Measurements from ENCODE around the gene STIM1. TPM values are rescaled to one million over a fixed set of nuclear protein-coding genes. Genes with fewer than 3 reads are reported as not detected.
A peak's percentile ranks its signal among the peaks of the same experiment; 100 is the strongest.
"Not testable (repeated sequence)": the region's sequence is repeated elsewhere in the genome, so short reads cannot be mapped to it uniquely, and the experiment has no call there.

STIM1 gene
- total RNA-seq, 1 donor from 2014 or later, result 45.9 TPM

DNA sequence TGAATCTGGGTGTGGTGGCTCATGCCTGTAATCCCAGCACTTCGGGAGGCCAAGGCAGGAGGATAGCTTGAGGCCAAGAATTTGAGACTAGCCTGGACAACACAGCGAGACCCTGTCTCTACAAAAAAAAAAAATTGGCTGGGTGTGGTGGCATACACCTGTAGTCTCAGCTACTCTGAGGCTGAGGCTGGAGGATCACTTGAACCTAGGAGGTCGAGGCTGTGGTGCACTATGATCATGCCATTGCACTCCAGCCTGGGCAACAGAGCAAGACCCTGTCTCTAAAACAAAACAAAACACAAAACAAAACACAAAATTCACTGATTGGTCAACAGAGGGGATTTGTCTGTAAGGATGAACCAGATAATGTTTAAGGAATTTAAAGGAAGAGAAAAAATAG, 113.7 kb downstream of the STIM1 start:
- DNase-seq (ENCODE audit: low spot score) (no peak), ATAC-seq (no peak)

DNA sequence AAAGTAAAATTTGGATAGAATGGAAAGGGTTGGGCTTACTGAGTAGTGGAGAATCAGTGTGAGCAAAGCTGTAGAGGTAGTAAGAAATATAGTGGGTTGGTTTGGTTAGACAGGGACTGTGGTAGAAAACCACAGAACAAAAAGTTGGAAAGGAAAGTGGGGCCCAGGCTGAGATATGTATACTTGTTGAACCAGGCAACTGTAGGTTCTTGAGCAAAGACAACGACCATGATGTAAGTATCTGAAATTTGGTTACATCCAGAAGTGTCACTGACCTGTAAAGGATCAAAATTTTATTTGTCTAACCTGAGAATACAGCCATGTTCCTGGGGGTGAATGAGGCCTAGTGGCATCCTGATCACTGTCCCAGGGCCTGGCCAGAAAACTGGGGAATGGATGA, 114.1 kb downstream of the STIM1 start:
- ATAC-seq, result peak; percentile 52

DNA sequence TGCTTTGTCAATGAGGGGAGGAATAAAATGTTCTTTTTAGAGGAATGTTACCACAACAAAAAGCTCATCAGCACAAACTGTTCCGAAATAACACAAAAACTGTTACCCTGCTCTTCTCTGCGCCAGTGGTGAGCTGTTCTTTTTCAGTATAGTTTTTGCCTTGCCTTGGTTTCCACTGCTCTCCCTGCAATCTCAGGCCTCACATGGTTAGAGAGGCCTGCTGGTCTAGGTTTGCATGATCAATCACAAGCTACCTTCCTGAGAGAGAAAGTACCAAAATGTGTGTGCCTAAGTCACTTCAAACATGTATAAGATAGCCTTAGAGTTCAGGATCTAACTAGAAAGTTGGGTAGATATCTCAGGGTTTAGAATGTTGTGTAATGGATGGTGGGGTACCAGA, 114.6 kb downstream of the STIM1 start:
- ATAC-seq, result no peak

More for the DNA sequence above, 114.1 kb downstream of the STIM1 start:
- DNase-seq (ENCODE audit: low spot score), result no peak

DNA sequence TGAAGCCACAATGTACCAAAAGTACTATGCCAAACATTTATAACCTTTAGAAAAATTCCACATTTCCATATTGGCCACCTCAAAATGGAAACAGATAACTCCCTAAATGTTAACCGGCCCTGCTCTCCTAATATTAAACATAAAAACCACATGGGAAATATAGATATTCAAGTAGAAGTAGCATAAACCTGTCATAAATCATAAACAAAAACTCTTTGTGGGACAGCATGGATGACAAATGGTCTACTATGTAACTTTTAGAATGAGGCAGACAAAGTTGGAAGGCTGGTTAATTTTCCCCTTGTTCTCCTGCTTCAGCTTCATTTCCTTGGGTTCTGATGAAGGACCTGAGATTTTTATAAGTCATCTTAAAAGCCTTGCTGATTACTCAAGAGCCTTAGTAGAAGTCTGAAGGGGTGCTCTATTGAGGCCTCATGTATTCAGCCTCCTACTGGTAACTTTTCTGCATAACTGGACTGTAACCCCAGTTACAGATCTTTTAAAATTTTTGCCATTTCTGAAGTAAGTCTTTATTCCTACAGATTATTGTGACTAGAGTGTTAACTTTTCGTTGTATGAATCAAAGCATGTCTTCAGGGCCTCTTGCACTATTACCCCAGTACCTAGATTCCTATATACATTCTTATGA, 116.4 kb downstream of the STIM1 start:
- ATAC-seq, result no peak
- no peak for DNase-seq (ENCODE audit: low spot score)

More for the DNA sequence above, 114.6 kb downstream of the STIM1 start:
- DNase-seq (ENCODE audit: low spot score), result no peak

GRCh38 chr11:3972431-3972830, 117.0 kb downstream of the STIM1 start:
- no peak for DNase-seq (ENCODE audit: low spot score)
- ATAC-seq, result no peak

DNA sequence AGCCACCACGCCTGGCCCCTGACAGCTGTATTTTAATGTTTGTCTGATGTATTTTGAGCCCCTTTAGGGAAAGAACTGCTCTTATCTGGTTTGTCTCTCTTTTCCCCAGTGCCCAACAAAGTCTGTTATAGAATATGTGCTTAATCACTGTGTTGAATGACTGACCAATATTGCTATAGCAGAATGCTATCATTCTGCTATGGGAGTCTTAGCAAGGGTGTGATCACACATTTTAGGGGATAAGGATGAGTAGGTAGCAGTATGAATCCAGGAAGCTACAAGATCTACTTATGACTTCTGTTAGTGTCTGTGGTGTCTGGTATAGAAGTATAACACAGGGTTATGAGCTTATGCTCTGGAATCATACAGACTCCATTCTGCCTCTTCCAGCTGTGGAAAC, 121.6 kb downstream of the STIM1 start:
- ATAC-seq, result no peak
- DNase-seq (ENCODE audit: low spot score), result no peak

DNA sequence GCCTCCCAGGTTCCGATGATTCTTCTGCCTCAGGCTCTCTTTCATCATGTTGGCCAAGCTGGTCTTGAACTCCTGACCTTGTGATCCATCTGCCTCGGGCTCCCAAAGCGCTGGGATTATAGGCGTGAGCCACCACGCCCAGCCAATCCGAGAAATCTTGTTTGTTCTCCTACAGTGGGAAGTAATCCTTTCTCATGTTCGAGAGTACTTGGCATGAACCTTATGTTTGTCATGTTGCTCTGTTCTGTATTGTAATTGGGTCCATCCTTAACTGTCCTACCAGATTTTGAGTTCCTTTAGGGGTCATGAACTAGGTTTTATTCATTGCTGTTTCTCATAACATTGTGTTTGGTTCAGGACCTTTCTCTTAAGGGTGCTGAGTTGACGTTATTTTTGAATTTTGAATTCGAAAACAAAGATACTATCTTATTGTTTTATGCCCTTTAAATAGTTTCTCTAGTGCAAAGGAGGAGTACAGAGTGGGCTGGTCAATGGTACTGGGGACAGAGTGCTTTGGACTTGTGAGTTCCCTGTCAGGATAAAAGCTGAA, 125.7 kb downstream of the STIM1 start:
- ATAC-seq, result no peak
- DNase-seq (ENCODE audit: low spot score), result no peak

GRCh38 chr11:3982431-3982830, 127.0 kb downstream of the STIM1 start:
- DNase-seq (ENCODE audit: low spot score) (no peak), ATAC-seq (no peak)

GRCh38 chr11:3983101-3983500, 127.6 kb downstream of the STIM1 start:
- DNase-seq (ENCODE audit: low spot score) (no peak), ATAC-seq (no peak)

- DNase-seq (ENCODE audit: low spot score) (no peak), ATAC-seq (no peak)
Measured at GRCh38 chr11:3984896-3985295, 129.4 kb downstream of the STIM1 start.

GRCh38 chr11:3985631-3986030, 130.2 kb downstream of the STIM1 start:
- ATAC-seq (no peak), DNase-seq (ENCODE audit: low spot score) (no peak)

DNA sequence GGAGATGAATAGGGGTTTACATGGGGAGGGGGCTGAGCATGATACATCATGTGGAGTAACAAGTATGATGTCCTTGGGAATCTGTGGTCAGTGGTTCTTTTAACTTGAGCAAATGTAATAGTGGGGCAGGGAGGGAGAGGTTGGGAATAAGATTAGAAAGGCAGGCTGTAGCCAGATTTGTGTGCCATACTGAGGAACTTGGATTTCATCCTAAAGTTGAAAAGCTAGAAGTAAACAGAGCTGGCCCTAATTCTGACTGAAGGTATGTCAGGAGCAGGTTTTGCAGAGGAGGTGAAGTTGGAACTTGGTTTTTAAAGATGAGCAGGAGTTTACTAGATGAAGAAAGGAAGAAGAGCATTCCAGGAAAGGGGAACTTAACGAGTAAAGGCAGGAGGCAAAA, 130.8 kb downstream of the STIM1 start:
- DNase-seq (ENCODE audit: low spot score), result no peak
- ATAC-seq, result peak; percentile 60

DNA sequence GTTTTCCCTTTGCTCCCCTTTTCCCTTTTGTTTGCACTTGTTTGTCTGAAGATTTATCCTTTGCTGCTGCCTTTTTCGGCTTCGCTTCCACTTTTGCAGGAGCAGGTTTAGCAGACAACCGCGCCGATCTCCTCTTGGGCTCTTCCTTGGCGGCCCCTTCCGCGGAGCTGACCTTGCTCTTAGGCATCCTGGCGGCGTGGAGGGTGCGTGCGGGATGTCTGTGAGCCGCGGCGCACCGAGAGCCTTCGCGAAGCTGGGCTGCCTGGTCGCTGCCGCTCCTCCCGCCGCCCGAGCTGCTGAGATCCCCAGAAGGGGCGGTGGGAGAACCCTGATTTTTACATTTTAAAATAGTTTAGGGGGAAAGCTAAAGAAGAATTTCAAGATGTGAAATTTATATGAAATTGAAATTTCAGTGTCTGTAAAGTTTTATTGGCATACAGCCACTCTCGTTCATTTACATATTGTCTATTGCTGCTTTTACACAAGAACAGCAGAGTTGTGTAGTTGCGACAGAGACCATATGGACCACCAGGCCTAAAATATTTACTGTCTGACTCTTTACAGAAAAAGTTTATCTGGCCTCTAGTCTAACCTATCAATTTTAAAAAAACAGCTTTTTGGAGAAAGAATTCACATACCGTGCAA, 133.9 kb downstream of the STIM1 start:
- no peak for ATAC-seq
- DNase-seq (ENCODE audit: low spot score), result no peak

- DNase-seq (ENCODE audit: low spot score) (no peak), ATAC-seq (no peak)
Measured at GRCh38 chr11:3989921-3990290, 134.4 kb downstream of the STIM1 start.

DNA sequence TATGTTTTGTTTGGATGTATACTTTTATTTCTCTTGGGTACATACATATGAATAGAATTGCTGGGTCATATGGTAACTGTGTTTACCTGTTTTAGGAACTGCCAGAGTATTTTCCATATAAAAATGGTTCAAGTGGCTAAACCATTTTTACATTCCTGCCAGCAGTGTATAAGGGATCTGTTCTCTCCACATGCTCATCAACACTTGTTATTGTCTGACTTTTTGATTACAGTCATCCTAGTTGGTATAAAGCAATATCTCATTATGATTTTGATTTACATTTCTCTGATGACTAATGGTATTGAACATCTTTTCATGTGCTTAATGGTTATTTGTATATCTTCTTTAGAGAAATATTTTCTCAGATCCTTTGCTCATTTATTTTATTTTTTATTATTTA, 134.9 kb downstream of the STIM1 start:
- DNase-seq (ENCODE audit: low spot score) (no peak), ATAC-seq (no peak)

GRCh38 chr11:3992964-3993363, 137.5 kb downstream of the STIM1 start:
- ATAC-seq, result no peak
- DNase-seq (ENCODE audit: low spot score), result no peak

GRCh38 chr11:3994030-3994640, 138.7 kb downstream of the STIM1 start:
- no peak for DNase-seq (ENCODE audit: low spot score)
- no peak for ATAC-seq

GRCh38 chr11:3995307-3995706, 139.8 kb downstream of the STIM1 start:
- ATAC-seq (no peak), DNase-seq (ENCODE audit: low spot score) (no peak)

DNA sequence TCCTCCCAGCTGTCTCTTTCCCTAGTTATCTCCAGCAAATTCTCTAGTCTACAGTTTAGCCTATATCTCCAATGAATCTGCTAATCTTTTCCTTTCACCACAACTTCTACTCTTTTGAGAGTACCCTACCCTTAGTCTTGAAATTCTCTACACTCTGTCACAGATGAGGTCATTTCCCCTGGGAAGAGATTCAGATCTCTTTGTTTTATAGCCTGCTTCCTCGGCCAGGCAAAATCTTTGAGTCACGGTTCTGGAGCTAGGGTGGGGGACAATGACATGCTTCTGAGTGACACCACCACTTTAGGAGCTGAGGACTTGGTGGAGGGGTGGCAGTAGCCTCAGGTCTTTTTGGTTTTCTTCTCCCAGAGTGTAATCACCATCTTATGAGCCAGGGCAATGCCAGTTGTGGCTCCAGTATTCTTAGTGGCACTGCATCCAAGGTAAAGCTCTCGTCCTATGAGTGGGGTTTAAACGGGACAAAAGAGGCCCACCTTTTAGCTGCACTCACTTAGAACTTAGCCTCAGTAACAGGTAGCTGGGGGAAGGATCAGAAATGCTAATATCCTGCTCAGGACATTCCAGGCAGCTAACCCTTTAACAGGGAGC, 140.6 kb downstream of the STIM1 start:
- ATAC-seq, result no peak
- DNase-seq (ENCODE audit: low spot score), result no peak

GRCh38 chr11:3996651-3997050, 141.2 kb downstream of the STIM1 start:
- no peak for ATAC-seq
- DNase-seq (ENCODE audit: low spot score), result no peak

- not testable (repeated sequence) for DNase-seq (ENCODE audit: low spot score); ATAC-seq
Measured at GRCh38 chr11:4004753-4005152, 149.3 kb downstream of the STIM1 start.

All from left lobe of liver (tissue), 2 donors.